ENCODE results near the gene HUNK. TPM values are rescaled to one million over a fixed set of nuclear protein-coding genes. Genes with fewer than 3 reads are reported as not detected.

HUNK gene
- total and polyA plus RNA-seq, 2 donors from 2014 or later = 2.7 to 17.2 TPM

DNA sequence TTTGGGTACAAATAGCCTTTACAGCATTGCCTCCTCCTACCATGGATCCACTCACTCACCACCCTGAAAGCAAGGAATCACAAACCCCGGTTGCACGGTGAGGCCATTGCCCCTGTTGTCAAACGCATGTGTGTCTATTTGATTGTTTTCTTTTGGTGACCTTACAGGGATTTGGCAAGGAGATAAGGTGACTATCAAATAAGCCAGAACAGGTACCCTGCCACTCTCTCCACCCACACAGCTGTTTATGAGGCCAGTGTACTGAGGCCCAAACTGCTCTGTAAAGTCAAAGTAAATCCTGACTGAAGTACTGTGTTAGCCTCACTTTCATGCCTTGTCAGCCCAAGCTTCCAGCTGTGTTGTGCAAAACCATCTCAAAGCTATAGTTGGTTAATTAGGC lies 136.4 kb downstream of the HUNK start:
- Histone ChIP-seq H3K4me3 (ENCODE audit: low read length in 3 of 3) (no peak overlapping the region), H3K4me1 (ENCODE audit: control insufficient read depth in 2 of 3, insufficient read depth in 2 of 3, low read depth in 1 of 3, low read length in 3 of 3) (no peaks in the 10 kb centered on the region), H3K9me3 (ENCODE audit: control insufficient read depth in 2 of 3, insufficient read depth in 1 of 3, low read length in 3 of 3) (no peaks in the 10 kb centered on the region), H3K27ac (ENCODE audit: low read depth in 2 of 2, low read length in 2 of 2) (no peak overlapping the region), H3K36me3 (ENCODE audit: control insufficient read depth in 2 of 3, insufficient read depth in 3 of 3, low read length in 3 of 3) (no peaks in the 10 kb centered on the region), H3K27me3 (ENCODE audit: control insufficient read depth, insufficient read depth, low read length) (no peaks in the 10 kb centered on the region), H3K9ac (ENCODE audit: low read length in 3 of 3) (no peak overlapping the region)
- intact Hi-C loops (cut with DNase I) = no loop called here
- DNase-seq (no peak), FAIRE-seq (no peak)
- TF ChIP-seq, protein P1, sequence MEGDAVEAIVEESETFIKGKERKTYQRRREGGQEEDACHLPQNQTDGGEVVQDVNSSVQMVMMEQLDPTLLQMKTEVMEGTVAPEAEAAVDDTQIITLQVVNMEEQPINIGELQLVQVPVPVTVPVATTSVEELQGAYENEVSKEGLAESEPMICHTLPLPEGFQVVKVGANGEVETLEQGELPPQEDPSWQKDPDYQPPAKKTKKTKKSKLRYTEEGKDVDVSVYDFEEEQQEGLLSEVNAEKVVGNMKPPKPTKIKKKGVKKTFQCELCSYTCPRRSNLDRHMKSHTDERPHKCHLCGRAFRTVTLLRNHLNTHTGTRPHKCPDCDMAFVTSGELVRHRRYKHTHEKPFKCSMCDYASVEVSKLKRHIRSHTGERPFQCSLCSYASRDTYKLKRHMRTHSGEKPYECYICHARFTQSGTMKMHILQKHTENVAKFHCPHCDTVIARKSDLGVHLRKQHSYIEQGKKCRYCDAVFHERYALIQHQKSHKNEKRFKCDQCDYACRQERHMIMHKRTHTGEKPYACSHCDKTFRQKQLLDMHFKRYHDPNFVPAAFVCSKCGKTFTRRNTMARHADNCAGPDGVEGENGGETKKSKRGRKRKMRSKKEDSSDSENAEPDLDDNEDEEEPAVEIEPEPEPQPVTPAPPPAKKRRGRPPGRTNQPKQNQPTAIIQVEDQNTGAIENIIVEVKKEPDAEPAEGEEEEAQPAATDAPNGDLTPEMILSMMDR (IDR thresholded peaks at IDR 0.05; ENCODE audit: borderline replicate concordance, extremely low read depth, insufficient read depth) = no peak

DNA sequence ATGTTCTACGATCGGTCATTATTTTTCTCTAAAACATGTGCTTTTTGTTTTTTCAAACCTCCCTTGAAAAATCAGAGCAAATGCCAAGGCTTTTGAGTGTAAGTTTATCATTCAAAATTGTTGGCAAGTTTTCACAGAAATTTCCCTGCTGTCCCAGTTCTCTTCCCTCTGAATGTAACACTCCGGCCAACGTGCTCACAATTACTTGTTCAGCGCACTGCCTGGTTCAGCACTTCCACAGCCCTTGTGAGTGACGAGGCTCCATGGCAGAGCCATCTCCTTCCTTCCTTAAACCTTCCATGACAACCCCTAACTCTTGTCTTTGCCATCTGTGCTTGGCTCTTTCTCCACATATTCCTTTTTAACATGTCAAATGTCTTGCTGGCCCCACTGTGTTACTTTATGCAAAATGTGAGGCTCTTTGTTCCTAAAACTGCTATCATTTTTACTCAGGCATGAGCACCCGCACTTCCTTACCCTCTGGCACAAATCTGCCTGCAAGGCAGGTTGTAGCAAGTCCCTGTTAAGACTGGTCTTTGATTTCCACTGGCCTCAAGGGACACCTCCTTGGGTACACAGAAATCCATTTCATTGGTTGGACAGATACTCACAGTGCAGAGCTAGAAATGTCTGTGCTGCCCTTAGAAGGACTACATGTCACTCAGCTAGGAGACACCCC lies 142.8 kb downstream of the HUNK start:
- intact Hi-C loops (cut with DNase I) = no loop called here
- no peak for FAIRE-seq
- Histone ChIP-seq H3K9me3 (ENCODE audit: control insufficient read depth in 2 of 3, insufficient read depth in 1 of 3, low read length in 3 of 3) (no peaks in the 10 kb centered on the region), H3K27ac (ENCODE audit: low read depth in 2 of 2, low read length in 2 of 2) (no peak overlapping the region), H3K27me3 (ENCODE audit: control insufficient read depth, insufficient read depth, low read length) (no peaks in the 10 kb centered on the region), H3K36me3 (ENCODE audit: control insufficient read depth in 2 of 3, insufficient read depth in 3 of 3, low read length in 3 of 3) (no peaks in the 10 kb centered on the region), H3K4me3 (ENCODE audit: low read length in 3 of 3) (no peak overlapping the region), H3K9ac (ENCODE audit: low read length in 3 of 3) (no peak overlapping the region), H3K4me1 (ENCODE audit: control insufficient read depth in 2 of 3, insufficient read depth in 2 of 3, low read depth in 1 of 3, low read length in 3 of 3) (peaks cover 0 to 2% (median 0%) of the 10 kb centered on the region in 3 donors)
- DNase-seq = no peak
- TF ChIP-seq, protein P1 (IDR thresholded peaks at IDR 0.05; ENCODE audit: borderline replicate concordance, extremely low read depth, insufficient read depth) = no peak

DNA sequence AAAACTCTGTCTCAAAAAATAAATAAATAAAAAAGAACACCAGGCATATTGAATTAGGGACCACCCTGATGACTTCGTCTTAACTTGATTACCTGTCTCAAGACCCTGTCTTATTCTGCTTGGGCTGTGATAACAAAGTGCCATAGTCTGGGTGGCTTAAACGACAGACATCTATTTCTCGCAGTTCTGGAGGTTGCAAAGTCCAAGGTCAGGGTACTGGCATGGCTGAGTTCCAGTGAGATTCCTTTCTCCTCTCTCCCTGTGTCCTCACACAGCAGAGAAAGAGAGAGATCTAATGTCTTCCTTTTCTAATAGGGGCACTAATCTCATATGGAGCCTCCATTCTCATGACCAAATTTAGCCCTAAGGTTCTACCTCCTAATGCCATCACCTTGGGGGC lies 145.6 kb downstream of the HUNK start:
- DNase-seq = no peak
- no peak overlapping the region for H3K27ac ChIP-seq (ENCODE audit: low read depth in 2 of 2, low read length in 2 of 2)
- no peak for FAIRE-seq
- H3K27me3 ChIP-seq (ENCODE audit: control insufficient read depth, insufficient read depth, low read length) = no peaks in the 10 kb centered on the region
- TF ChIP-seq, protein P1 (IDR thresholded peaks at IDR 0.05; ENCODE audit: borderline replicate concordance, extremely low read depth, insufficient read depth) = no peak
- no peak overlapping the region for H3K9ac ChIP-seq (ENCODE audit: low read length in 3 of 3)
- H3K4me1 ChIP-seq (ENCODE audit: control insufficient read depth in 2 of 3, insufficient read depth in 2 of 3, low read depth in 1 of 3, low read length in 3 of 3) = peaks cover 0 to 4% (median 0%) of the 10 kb centered on the region in 3 donors
- H3K4me3 ChIP-seq (ENCODE audit: low read length in 3 of 3) = no peak overlapping the region
- H3K9me3 ChIP-seq (ENCODE audit: control insufficient read depth in 2 of 3, insufficient read depth in 1 of 3, low read length in 3 of 3) = no peaks in the 10 kb centered on the region
- intact Hi-C loops (cut with DNase I) = no loop called here
- no peaks in the 10 kb centered on the region for H3K36me3 ChIP-seq (ENCODE audit: control insufficient read depth in 2 of 3, insufficient read depth in 3 of 3, low read length in 3 of 3)

DNA sequence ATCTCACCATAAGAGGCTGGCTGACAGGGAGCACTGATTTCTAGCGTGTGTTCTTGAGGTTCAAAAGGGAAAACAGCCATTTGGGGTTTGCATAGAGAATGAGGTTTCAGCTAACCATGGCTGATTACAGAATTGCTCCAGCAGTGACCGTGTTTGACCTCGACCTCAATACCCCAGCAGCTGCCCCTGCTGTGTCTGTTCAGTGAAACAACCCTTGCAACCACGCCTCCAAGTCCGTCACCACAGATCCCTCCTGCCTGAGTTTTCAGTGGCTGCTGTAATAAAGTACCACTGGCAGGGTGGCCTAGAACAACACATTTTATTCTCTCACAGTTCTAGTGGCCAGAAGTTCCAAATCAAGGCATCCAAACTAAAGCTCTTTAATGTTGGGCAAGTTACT lies 147.7 kb downstream of the HUNK start:
- intact Hi-C loops (cut with DNase I) = no loop called here
- Histone ChIP-seq H3K36me3 (ENCODE audit: control insufficient read depth in 2 of 3, insufficient read depth in 3 of 3, low read length in 3 of 3) (no peaks in the 10 kb centered on the region), H3K9me3 (ENCODE audit: control insufficient read depth in 2 of 3, insufficient read depth in 1 of 3, low read length in 3 of 3) (no peaks in the 10 kb centered on the region), H3K9ac (ENCODE audit: low read length in 3 of 3) (no peak overlapping the region), H3K27ac (ENCODE audit: low read depth in 2 of 2, low read length in 2 of 2) (no peak overlapping the region), H3K4me3 (ENCODE audit: low read length in 3 of 3) (no peak overlapping the region), H3K27me3 (ENCODE audit: control insufficient read depth, insufficient read depth, low read length) (no peaks in the 10 kb centered on the region), H3K4me1 (ENCODE audit: control insufficient read depth in 2 of 3, insufficient read depth in 2 of 3, low read depth in 1 of 3, low read length in 3 of 3) (peaks cover 0 to 4% (median 0%) of the 10 kb centered on the region in 3 donors)
- TF ChIP-seq, protein P1 (IDR thresholded peaks at IDR 0.05; ENCODE audit: borderline replicate concordance, extremely low read depth, insufficient read depth) = no peak
- FAIRE-seq = no peak
- peak in 1 of 5 donors; percentile 15 for DNase-seq

All from kidney (tissue), 14 donors.